ENCODE data around the gene FLRT2.

The FLRT2 gene

DNA sequence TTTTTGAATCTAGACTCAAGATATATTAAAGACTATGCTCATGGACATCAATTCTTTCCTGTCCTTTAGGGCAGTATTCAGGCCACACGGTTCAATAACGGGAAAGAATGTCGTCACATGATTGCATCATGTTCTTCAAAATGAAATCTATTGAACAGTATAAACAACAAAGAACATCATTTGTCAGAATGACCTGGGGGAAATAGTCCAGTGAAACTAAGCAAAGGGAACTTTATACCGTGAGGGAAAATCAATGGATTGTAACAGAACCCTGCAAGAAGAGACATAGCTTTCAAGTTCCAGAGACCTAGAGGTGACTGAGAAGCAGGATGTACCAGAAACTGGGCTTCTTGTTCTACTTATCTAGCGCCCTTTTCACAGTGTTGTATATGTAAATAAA lies 32.7 kb downstream of the FLRT2 start:
- in situ Hi-C loops (cut with MboI; ENCODE audit: low sequenced_read_pairs) = no loop called here

DNA sequence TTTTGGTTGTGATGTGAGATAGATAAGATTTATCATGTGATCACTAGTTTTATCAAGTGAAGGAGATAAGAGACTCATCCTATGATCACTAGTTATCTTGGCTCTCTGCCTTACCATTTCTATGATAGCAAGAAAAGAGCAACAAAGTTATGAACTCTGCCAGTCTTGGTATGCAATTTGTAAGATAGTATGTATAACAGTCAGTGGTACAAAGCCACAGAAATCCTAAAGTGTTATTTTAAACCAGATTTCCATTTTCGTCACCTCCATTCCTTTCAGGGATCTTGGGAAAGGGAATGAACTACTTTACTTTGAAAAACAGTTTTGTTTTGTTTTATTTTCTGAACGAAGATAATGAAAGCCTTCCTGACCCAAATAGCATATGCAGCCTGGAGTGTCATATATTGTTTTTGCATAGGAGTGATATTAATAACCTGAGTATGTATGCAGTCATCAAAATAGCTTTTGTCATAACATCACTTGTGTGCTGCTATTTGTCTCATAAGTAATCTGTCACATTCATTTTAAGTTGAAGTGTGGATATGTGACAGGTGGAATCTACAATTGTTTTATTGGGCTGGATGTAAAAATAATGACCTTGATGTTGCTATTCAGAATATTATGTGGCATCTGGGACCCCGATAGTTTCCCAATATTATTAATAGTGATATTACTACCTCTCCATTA lies 35.0 kb downstream of the FLRT2 start:
- in situ Hi-C loops (cut with MboI; ENCODE audit: low sequenced_read_pairs) = no loop called here

- in situ Hi-C loops (cut with MboI; ENCODE audit: low sequenced_read_pairs) = no loop called here
Measured at GRCh38 chr14:85565862-85566296, 35.9 kb downstream of the FLRT2 start.

GRCh38 chr14:85566603-85567002 lies 36.7 kb downstream of the FLRT2 start:
- in situ Hi-C loops (cut with MboI; ENCODE audit: low sequenced_read_pairs) = no loop called here

DNA sequence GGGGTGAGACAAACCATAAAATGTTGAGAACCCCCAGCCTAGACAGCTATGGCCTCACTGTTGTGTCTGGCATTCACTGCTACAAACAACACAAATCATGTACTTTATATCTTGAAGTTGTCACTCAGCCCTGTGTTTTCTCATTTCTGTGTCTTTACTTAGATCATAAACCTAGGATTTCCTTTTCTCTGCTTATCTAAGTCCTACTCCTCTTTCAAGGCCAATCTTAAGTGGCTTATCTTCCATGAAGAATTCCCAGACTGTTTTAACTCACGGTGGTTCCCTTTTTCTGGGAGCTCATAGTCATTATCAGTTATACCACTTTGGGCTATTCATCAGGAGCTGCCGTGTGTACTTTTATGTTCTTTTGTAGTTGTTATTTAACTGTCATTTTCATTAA lies 42.1 kb downstream of the FLRT2 start:
- in situ Hi-C loops (cut with MboI; ENCODE audit: low sequenced_read_pairs) = no loop called here

DNA sequence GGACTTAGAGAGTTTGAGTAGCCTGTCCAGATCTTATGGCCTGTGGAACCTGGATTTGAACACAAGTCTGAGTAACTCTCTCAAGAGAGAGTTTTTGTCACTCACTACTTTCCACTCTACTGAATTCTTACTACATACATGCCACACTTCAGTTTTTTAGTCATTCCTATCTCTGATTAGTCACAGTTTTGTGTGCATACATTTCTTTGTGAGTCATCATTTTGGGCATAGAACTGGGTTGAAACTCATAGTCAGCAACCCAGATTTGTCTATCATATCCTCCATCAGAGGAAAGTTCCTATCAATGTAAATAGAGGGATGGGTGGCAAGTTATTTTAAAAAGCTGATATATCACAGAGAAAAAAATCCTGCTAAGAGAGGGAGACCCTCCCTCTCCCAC lies 42.9 kb downstream of the FLRT2 start:
- in situ Hi-C loops (cut with MboI; ENCODE audit: low sequenced_read_pairs) = no loop called here

DNA sequence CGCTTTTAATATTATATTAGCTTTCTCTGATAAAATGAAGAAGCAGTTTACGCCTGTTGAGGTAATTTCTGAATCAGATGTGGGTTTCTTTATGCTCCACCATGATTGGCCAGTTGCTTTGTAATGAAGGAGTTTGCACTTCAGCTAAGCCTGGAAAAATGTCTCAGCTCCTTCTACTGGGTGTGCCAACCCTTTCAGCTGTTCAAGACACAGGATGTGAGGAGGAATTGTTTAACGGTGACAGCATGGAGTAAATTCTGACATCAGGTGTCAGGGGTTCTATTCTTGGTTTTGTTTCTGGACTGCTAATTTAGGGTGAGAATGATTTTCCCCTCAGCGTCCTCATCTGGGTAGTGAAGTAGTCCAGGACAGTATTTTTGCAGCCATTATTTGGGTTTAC lies 43.5 kb downstream of the FLRT2 start:
- in situ Hi-C loops (cut with MboI; ENCODE audit: low sequenced_read_pairs) = no loop called here

DNA sequence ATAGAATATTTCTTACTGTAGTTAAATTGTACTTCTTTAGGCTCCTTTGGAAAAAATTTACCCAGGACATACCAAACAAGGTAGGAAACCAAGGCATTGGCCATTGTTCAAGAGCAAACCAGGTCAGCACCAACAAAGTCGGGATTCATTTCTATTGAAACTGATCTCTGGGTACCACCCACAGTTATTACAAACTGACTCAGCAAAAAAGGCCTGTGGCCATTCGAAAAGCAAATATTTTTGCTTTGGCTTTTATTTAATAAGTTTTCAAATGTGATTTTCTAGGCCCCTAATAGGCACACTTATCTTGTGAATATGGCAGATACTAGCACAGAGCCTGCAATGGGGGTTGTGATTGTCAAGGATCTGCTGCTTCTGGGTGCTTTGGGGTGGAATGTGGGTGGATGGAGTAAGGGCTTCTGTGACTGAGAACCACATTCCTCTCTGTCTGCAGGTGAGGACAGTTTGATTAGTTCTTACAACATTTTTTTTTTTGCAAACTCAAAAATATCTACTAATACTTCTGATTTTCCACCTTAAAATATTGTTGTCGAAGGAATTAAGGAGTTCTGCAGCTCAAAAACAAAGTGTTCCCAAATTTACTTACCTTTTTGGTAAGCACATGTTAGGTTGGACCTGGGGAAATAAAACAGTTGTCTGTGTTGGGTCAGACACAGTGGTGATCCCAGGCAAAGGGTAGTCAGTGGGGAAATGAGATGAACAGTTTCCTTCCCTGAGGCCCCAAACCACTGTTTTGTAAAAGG lies 45.1 kb downstream of the FLRT2 start:
- in situ Hi-C loops (cut with MboI; ENCODE audit: low sequenced_read_pairs) = no loop called here

DNA sequence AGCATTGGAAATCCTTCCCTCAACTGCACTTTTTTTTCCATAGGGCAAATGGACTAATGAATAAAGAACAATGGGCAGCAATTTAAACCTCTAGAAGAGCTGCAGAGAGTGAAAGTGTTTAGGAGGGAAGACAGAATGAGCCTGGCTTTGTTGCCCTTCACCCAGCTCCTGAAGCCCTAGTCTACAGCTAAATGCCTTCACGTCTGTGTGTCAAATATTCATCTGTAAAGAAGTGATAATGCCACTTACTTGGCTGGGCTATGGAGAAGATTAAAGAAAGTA lies 45.6 kb downstream of the FLRT2 start:
- in situ Hi-C loops (cut with MboI; ENCODE audit: low sequenced_read_pairs) = no loop called here

DNA sequence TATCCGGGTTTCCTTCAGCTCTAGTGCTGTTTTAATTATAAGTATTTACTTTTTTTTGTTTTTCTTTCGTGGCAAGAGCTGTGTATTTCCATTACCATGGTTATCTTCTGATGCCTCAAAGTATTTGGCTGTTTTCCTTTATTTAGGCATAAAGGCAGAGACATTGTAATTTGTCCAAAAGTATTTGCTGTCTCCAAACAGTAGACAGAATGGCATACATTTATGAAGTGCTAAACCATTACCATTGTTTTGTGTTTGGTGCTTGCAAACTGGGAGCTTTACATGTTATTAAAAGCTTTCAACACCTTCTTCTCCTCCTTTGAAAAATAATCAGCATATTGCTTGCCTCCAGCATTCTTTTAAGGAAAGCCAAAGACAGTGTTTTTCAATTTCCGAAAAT lies 46.3 kb downstream of the FLRT2 start:
- in situ Hi-C loops (cut with MboI; ENCODE audit: low sequenced_read_pairs) = no loop called here

DNA sequence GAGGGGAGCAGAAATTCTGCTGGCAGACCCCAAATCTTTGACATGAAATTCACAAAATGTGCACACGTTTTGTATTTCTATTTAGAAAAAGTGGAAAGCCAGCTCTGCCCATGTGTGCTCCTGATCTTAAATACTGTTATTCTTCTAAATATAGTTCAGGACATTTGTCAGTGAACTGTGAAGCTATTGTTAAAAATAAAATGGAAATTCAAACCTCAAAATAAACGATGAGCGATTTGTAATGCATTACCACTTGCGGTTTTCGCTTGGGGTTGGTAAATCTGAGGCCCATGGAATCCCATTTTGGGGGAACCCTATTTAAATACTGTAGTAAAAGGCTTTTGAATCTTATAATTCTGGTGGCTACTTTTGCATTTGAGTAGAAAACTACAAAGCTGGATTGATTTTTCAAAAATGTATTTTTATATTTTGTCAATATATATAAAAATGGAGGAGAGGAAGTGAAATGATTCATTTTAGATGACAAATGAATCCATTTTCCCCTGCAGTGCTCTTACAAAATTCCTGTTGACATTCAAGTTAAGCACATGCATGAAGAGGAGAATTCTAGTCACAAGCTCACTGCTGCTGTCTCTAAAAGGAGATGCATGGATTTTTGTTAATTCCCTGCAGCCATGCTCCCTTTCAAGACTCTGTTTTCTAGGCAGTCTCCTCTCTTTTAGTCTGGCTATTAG lies 47.1 kb downstream of the FLRT2 start:
- in situ Hi-C loops (cut with MboI; ENCODE audit: low sequenced_read_pairs) = no loop called here

GRCh38 chr14:85577543-85578114 lies 47.7 kb downstream of the FLRT2 start:
- in situ Hi-C loops (cut with MboI; ENCODE audit: low sequenced_read_pairs) = no loop called here

- in situ Hi-C loops (cut with MboI; ENCODE audit: low sequenced_read_pairs) = no loop called here
Measured at GRCh38 chr14:85578357-85578756, 48.4 kb downstream of the FLRT2 start.

DNA sequence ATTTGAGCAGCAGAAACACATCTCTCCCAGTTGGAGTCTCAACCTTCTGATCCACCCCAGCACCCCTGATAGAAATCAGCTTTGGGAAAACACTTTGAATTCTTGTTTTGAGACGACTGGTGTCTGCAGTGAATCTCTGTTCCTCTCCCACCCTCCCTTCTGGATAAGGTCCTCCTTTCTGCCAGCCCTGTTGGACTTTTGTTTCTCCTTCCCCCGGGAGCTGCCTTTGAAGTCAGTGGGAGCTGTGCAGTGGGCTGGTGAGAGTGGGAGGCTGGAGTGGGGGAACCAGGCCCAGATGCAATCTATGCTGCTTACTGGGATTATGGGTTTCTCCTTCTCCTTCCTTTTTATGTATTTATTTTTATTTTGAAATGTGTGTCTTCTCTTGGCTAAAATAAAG lies 49.0 kb downstream of the FLRT2 start:
- in situ Hi-C loops (cut with MboI; ENCODE audit: low sequenced_read_pairs) = no loop called here

GRCh38 chr14:85579942-85580341 lies 50.0 kb downstream of the FLRT2 start:
- in situ Hi-C loops (cut with MboI; ENCODE audit: low sequenced_read_pairs) = no loop called here

- in situ Hi-C loops (cut with MboI; ENCODE audit: low sequenced_read_pairs) = no loop called here
Measured at GRCh38 chr14:85580536-85581140, 50.7 kb downstream of the FLRT2 start.

GRCh38 chr14:85581691-85582090 lies 51.7 kb downstream of the FLRT2 start:
- in situ Hi-C loops (cut with MboI; ENCODE audit: low sequenced_read_pairs) = no loop called here

GRCh38 chr14:85583380-85583779 lies 53.4 kb downstream of the FLRT2 start:
- in situ Hi-C loops (cut with MboI; ENCODE audit: low sequenced_read_pairs) = no loop called here

DNA sequence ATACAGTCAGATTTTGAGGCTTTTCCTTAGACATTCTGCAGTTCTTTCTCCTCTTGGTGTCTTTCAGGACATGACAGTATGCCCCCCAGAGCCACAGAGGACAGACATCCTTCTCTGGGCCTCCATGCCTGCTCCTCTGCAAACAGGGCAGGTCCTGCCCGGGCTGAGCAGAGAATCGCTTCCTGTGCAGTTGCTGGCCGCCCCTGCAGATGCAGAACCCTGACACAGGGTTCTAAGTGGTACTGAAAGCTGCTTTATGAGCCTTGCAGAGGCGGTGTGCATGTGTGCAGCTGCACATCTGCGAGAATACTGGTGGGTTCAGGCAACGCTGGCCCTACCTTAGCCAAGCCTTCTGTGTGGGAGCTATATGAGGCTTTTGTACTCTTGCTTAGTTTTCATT lies 54.5 kb downstream of the FLRT2 start:
- in situ Hi-C loops (cut with MboI; ENCODE audit: low sequenced_read_pairs) = no loop called here

GRCh38 chr14:85587151-85587711 lies 57.3 kb downstream of the FLRT2 start:
- in situ Hi-C loops (cut with MboI; ENCODE audit: low sequenced_read_pairs) = no loop called here

GRCh38 chr14:85590784-85591183 lies 60.8 kb downstream of the FLRT2 start:
- in situ Hi-C loops (cut with MboI; ENCODE audit: low sequenced_read_pairs) = no loop called here
